Upper lobe of right lung (tissue), 1 donor: Measurements from ENCODE around the gene TBC1D2. TPM values are rescaled to one million over a fixed set of nuclear protein-coding genes. Genes with fewer than 3 reads are reported as not detected.

Source experiments
- ATAC-seq: fragments of 200-7000 bp; cut with Tn5 transposase; one replicate; pipeline ENCODE4 v1.9.1; 2020; ENCODE audit warnings: mild to moderate bottlenecking, moderate library complexity
- DNase-seq: peaks from one replicate; pipeline ENCODE4 v3.0.0-alpha.2; 2020
- H3K27ac ChIP-seq: fragments of 200-600 bp; one replicate; pipeline ENCODE4 v1.8.0; 2022
- H3K27me3 ChIP-seq: fragments of 200-600 bp; one replicate; pipeline ENCODE4 v1.8.0; 2022; ENCODE audit warnings: mild to moderate bottlenecking
- H3K36me3 ChIP-seq: fragments of 200-600 bp; one replicate; pipeline ENCODE4 v1.8.0; 2022
- H3K4me1 ChIP-seq: fragments of 200-600 bp; one replicate; pipeline ENCODE4 v1.8.0; 2022
- H3K4me3 ChIP-seq: fragments of 200-600 bp; one replicate; pipeline ENCODE4 v1.8.0; 2022; ENCODE audit warnings: mild to moderate bottlenecking
- H3K9me3 ChIP-seq: fragments of 200-600 bp; one replicate; pipeline ENCODE4 v1.8.0; 2022
- CTCF ChIP-seq: fragments of 200-600 bp; IDR thresholded peaks from one replicate; pipeline ENCODE4 v1.8.0; 2022; ENCODE audit warnings: antibody characterized with exemption
- intact Hi-C: fragments of 100-400 bp; cut with DNase I; formaldehyde crosslinking; loops from one replicate; pipeline ENCODE4 v1.11.0; 2022
- long read RNA-seq: library from polyadenylated mRNA; unstranded; transcript quantifications from one replicate; pipeline ENCODE4 v2.0.0, GENCODE V29; 2021
- total RNA-seq: library from RNA; stranded (reverse); fragmentation: NEBNext Ultra II Directional; extraction: Animal tissue kit (Norgen Biotek cat#: 25700); gene quantifications from one replicate; pipeline ENCODE4 v1.2.1, GENCODE V29; 2021
- donor health status: DM: no; HTN: yes; CAD: no; lungs with severe emphysema.

The TBC1D2 gene
- total RNA-seq = 71.8 TPM
- long read RNA-seq, transcript TBC1D2-205 (13 exons, 3,349 nt) = major isoform, 103 of 205 reads
- long read RNA-seq, transcript TBC1D2-203 (13 exons, 3,174 nt) = minor isoform, 5 of 205 reads
- long read RNA-seq, transcript TBC1D2-201 (12 exons, 3,046 nt) = minor isoform, 5 of 205 reads
- long read RNA-seq, partial matches to known transcripts = 64 of 205 reads
- long read RNA-seq, other reads (novel, unspliced or antisense) = 27 of 205 reads

- H3K9me3 ChIP-seq = no peaks in the 10 kb centered on the region
- DNase-seq = peak; percentile 98
- H3K27ac ChIP-seq = peak within 1 kb of the TSS; percentile 99
- peaks cover 33% of the 10 kb centered on the region for H3K4me1 ChIP-seq
- no peaks in the 10 kb centered on the region for H3K27me3 ChIP-seq
- peak within 1 kb of the TSS; percentile 90 for H3K4me3 ChIP-seq
- TF ChIP-seq CTCF = peak; percentile 26
- peaks cover 5% of the 10 kb centered on the region for H3K36me3 ChIP-seq
- peak; percentile 95 for ATAC-seq
- intact Hi-C loops = loop anchor here (10.0 kb wide), 1 partner anchor 181 kb away; no protein-coding TSS in a partner anchor
These were observed at the start of gene TBC1D2 for GRCh38 chr9:98255578-98256296. Gene TBC1D2 (minus strand): TSS chr9:98255649. CDS start chr9:98255541, 108 bp downstream.

- Histone ChIP-seq H3K9me3 (no peaks in the 10 kb centered on the region), H3K27me3 (no peaks in the 10 kb centered on the region), H3K4me3 (no peak overlapping the region), H3K4me1 (no peaks in the 10 kb centered on the region), H3K36me3 (no peaks in the 10 kb centered on the region), H3K27ac (no peak overlapping the region)
- DNase-seq = peak; percentile 40
- intact Hi-C loops = no loop called here
- no peak for TF ChIP-seq CTCF
- no peak for ATAC-seq
These were observed 48.9 kb upstream of the TBC1D2 start for GRCh38 chr9:98304381-98304780.

- intact Hi-C loops = no loop called here
- Histone ChIP-seq H3K9me3 (no peaks in the 10 kb centered on the region), H3K4me3 (no peak overlapping the region), H3K36me3 (no peaks in the 10 kb centered on the region), H3K27me3 (no peaks in the 10 kb centered on the region), H3K4me1 (no peaks in the 10 kb centered on the region), H3K27ac (no peak overlapping the region)
- TF ChIP-seq CTCF = no peak
- DNase-seq (no peak), ATAC-seq (no peak)
These were observed 48.2 kb upstream of the TBC1D2 start for GRCh38 chr9:98303633-98304125.

- DNase-seq (peak; percentile 55), ATAC-seq (no peak)
- no peak for TF ChIP-seq CTCF
- no peak overlapping the region for H3K4me3 ChIP-seq
- no peak overlapping the region for H3K27ac ChIP-seq
- H3K36me3 ChIP-seq = no peaks in the 10 kb centered on the region
- no peaks in the 10 kb centered on the region for H3K9me3 ChIP-seq
- no peaks in the 10 kb centered on the region for H3K4me1 ChIP-seq
- H3K27me3 ChIP-seq = no peaks in the 10 kb centered on the region
- intact Hi-C loops = no loop called here
These were observed 47.6 kb upstream of the TBC1D2 start for GRCh38 chr9:98302938-98303632.

GRCh38 chr9:98302150-98302549, 46.7 kb upstream of the TBC1D2 start:
- Histone ChIP-seq H3K27ac (no peak overlapping the region), H3K4me3 (no peak overlapping the region), H3K36me3 (no peaks in the 10 kb centered on the region), H3K4me1 (no peaks in the 10 kb centered on the region), H3K27me3 (no peaks in the 10 kb centered on the region), H3K9me3 (no peaks in the 10 kb centered on the region)
- intact Hi-C loops = no loop called here
- DNase-seq (no peak), ATAC-seq (no peak)
- no peak for TF ChIP-seq CTCF
